Brain microvascular endothelial cell (primary cell): ENCODE data around the gene SGCD.
A peak's percentile ranks its signal among the peaks of the same experiment; 100 is the strongest.

Source experiments
- DNase-seq: peaks from one replicate; pipeline ENCODE4 v3.0.0-alpha.2; 2020
- H3K27ac ChIP-seq: fragments of 250-450 bp; sonication (Bioruptor Pico); 2 replicates; pipeline ENCODE4 v1.5.1; 2020; ENCODE audit warnings: mild to moderate bottlenecking, moderate library complexity
- H3K27me3 ChIP-seq: fragments of 250-450 bp; sonication (Bioruptor Pico); replicated peaks from 2 replicates; pipeline ENCODE4 v1.5.1; 2020; ENCODE audit warnings: mild to moderate bottlenecking
- H3K36me3 ChIP-seq: fragments of 250-450 bp; sonication (Bioruptor Pico); replicated peaks from 2 replicates; pipeline ENCODE4 v1.5.1; 2020; ENCODE audit warnings: mild to moderate bottlenecking
- H3K4me3 ChIP-seq: 2 replicates; pipeline ENCODE4 v1.5.1; 2011; ENCODE audit warnings: low read depth, mild to moderate bottlenecking, control low read depth, low read length, moderate library complexity
- CTCF ChIP-seq: IDR thresholded peaks from 2 replicates; pipeline ENCODE4 v1.5.1; 2011; ENCODE audit warnings: low read depth, mild to moderate bottlenecking, moderate library complexity, low read length, control low read depth, inconsistent platforms; ENCODE audit errors: missing control alignments
- in situ Hi-C: cut with HindIII; loops from 2 replicates; pipeline ENCODE4 v1.10.0; 2017; ENCODE audit warnings: low sequenced_read_pairs, low pct_ligation_motif_present

SGCD gene

GRCh38 chr5:156476678-156477077 lies 149.7 kb downstream of the SGCD start:
- Histone ChIP-seq H3K36me3 (no peaks in the 10 kb centered on the region), H3K4me3 (no peak overlapping the region), H3K27ac (peak overlapping the region; percentile 42), H3K27me3 (no peaks in the 10 kb centered on the region)
- no peak for DNase-seq
- in situ Hi-C loops: no loop called here
- no peak for TF ChIP-seq CTCF

- H3K27me3 ChIP-seq: no peaks in the 10 kb centered on the region
- in situ Hi-C loops: no loop called here
- H3K36me3 ChIP-seq: no peaks in the 10 kb centered on the region
- no peak overlapping the region for H3K27ac ChIP-seq
- no peak for TF ChIP-seq CTCF
- no peak overlapping the region for H3K4me3 ChIP-seq
- peak; percentile 10 for DNase-seq
Observed at GRCh38 chr5:156477196-156477595, 150.2 kb downstream of the SGCD start.

GRCh38 chr5:156479849-156480248 lies 152.9 kb downstream of the SGCD start:
- Histone ChIP-seq H3K27me3 (no peaks in the 10 kb centered on the region), H3K27ac (no peak overlapping the region), H3K4me3 (no peak overlapping the region), H3K36me3 (no peaks in the 10 kb centered on the region)
- in situ Hi-C loops: no loop called here
- TF ChIP-seq CTCF: no peak
- DNase-seq: no peak

GRCh38 chr5:156481741-156482140 lies 154.8 kb downstream of the SGCD start:
- DNase-seq: no peak
- H3K4me3 ChIP-seq: no peak overlapping the region
- H3K36me3 ChIP-seq: no peaks in the 10 kb centered on the region
- no peak overlapping the region for H3K27ac ChIP-seq
- H3K27me3 ChIP-seq: no peaks in the 10 kb centered on the region
- TF ChIP-seq CTCF: no peak
- in situ Hi-C loops: no loop called here

GRCh38 chr5:156482818-156483217 lies 155.9 kb downstream of the SGCD start:
- no peak overlapping the region for H3K27ac ChIP-seq
- no peaks in the 10 kb centered on the region for H3K27me3 ChIP-seq
- no peaks in the 10 kb centered on the region for H3K36me3 ChIP-seq
- no peak for TF ChIP-seq CTCF
- no peak for DNase-seq
- no peak overlapping the region for H3K4me3 ChIP-seq
- in situ Hi-C loops: no loop called here

- DNase-seq: no peak
- no peak overlapping the region for H3K4me3 ChIP-seq
- in situ Hi-C loops: no loop called here
- H3K27ac ChIP-seq: no peak overlapping the region
- no peaks in the 10 kb centered on the region for H3K36me3 ChIP-seq
- no peaks in the 10 kb centered on the region for H3K27me3 ChIP-seq
- TF ChIP-seq CTCF: no peak
Observed at GRCh38 chr5:156486394-156487238, 159.7 kb downstream of the SGCD start.
